Uterus (tissue), 2 donors: ENCODE results near the gene FTSJ1.

ENCODE experiments used
- POLR2A ChIP-seq, 2 donors: fragments of 450-650 bp; IDR thresholded peaks; one replicate each; pipeline ENCODE4 v1.6.1; 2016; ENCODE audit warnings: antibody characterized with exemption in 2 of 2, mild to moderate bottlenecking in 1 of 2, moderate library complexity in 1 of 2
- TF ChIP-seq, protein P1 (sequence below), 4 experiments: fragments of 200-600 bp in 2 of 4; fragments of 450-650 bp in 2 of 4; sonication (generic) in 2 of 4; IDR thresholded peaks; one replicate each; pipeline ENCODE4 v1.5.1; 2016 to 2019; ENCODE audit warnings: antibody characterized with exemption in 4 of 4, mild to moderate bottlenecking in 2 of 4, moderate library complexity in 1 of 4

GRCh38 chrX:48477960-48478755 lies 2.2 kb downstream of the FTSJ1 start:
- no peak for TF ChIP-seq POLR2A (IDR thresholded peaks at IDR 0.05)
- TF ChIP-seq, protein P1, sequence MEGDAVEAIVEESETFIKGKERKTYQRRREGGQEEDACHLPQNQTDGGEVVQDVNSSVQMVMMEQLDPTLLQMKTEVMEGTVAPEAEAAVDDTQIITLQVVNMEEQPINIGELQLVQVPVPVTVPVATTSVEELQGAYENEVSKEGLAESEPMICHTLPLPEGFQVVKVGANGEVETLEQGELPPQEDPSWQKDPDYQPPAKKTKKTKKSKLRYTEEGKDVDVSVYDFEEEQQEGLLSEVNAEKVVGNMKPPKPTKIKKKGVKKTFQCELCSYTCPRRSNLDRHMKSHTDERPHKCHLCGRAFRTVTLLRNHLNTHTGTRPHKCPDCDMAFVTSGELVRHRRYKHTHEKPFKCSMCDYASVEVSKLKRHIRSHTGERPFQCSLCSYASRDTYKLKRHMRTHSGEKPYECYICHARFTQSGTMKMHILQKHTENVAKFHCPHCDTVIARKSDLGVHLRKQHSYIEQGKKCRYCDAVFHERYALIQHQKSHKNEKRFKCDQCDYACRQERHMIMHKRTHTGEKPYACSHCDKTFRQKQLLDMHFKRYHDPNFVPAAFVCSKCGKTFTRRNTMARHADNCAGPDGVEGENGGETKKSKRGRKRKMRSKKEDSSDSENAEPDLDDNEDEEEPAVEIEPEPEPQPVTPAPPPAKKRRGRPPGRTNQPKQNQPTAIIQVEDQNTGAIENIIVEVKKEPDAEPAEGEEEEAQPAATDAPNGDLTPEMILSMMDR (IDR thresholded peaks at IDR 0.05): no peak
